Measurements from ENCODE around the gene UBE2Z.

DNA sequence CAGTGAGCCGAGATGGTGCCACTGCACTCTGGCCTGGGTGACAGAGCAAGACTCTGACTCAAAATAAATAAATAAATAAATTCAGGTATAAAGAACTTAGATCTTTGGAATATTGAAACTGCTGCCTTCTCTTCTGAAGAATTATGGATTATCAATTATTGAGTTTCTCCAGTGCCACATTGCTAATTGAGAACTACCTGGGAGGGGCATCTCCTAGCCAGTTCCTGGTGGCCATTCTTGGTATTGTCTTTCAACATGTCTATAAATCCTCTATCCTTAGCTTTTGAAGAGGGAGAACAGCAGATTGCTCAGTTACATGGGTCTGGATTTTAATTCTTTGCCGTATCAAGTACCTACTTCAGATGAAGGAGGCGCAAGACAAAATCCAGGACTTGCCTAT, 48.2 kb upstream of the UBE2Z start:
- TF ChIP-seq, protein P1, sequence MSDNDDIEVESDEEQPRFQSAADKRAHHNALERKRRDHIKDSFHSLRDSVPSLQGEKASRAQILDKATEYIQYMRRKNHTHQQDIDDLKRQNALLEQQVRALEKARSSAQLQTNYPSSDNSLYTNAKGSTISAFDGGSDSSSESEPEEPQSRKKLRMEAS (IDR thresholded peaks at IDR 0.05), result no peak
- TF ChIP-seq EGR1 (IDR thresholded peaks at IDR 0.05), result no peak
- no peak for TF ChIP-seq YY1 (IDR thresholded peaks at IDR 0.05; ENCODE audit: low read depth)
- no peak for TF ChIP-seq TAF1 (IDR thresholded peaks at IDR 0.05; ENCODE audit: low read depth)
- no peak for TF ChIP-seq RAD21 (IDR thresholded peaks at IDR 0.05; ENCODE audit: low read depth)
- TF ChIP-seq, protein P2, sequence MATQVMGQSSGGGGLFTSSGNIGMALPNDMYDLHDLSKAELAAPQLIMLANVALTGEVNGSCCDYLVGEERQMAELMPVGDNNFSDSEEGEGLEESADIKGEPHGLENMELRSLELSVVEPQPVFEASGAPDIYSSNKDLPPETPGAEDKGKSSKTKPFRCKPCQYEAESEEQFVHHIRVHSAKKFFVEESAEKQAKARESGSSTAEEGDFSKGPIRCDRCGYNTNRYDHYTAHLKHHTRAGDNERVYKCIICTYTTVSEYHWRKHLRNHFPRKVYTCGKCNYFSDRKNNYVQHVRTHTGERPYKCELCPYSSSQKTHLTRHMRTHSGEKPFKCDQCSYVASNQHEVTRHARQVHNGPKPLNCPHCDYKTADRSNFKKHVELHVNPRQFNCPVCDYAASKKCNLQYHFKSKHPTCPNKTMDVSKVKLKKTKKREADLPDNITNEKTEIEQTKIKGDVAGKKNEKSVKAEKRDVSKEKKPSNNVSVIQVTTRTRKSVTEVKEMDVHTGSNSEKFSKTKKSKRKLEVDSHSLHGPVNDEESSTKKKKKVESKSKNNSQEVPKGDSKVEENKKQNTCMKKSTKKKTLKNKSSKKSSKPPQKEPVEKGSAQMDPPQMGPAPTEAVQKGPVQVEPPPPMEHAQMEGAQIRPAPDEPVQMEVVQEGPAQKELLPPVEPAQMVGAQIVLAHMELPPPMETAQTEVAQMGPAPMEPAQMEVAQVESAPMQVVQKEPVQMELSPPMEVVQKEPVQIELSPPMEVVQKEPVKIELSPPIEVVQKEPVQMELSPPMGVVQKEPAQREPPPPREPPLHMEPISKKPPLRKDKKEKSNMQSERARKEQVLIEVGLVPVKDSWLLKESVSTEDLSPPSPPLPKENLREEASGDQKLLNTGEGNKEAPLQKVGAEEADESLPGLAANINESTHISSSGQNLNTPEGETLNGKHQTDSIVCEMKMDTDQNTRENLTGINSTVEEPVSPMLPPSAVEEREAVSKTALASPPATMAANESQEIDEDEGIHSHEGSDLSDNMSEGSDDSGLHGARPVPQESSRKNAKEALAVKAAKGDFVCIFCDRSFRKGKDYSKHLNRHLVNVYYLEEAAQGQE (IDR thresholded peaks at IDR 0.05; ENCODE audit: low read depth), result no peak
- no peak for TF ChIP-seq TCF12 (IDR thresholded peaks at IDR 0.05; ENCODE audit: low read depth)
- no peak for TF ChIP-seq CREB1 (IDR thresholded peaks at IDR 0.05; ENCODE audit: low read depth)
- no peak for TF ChIP-seq NFIC (IDR thresholded peaks at IDR 0.05)
- TF ChIP-seq, protein P3, sequence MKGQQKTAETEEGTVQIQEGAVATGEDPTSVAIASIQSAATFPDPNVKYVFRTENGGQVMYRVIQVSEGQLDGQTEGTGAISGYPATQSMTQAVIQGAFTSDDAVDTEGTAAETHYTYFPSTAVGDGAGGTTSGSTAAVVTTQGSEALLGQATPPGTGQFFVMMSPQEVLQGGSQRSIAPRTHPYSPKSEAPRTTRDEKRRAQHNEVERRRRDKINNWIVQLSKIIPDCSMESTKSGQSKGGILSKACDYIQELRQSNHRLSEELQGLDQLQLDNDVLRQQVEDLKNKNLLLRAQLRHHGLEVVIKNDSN (IDR thresholded peaks at IDR 0.05), result no peak
- no peak for TF ChIP-seq ZBTB7A (IDR thresholded peaks at IDR 0.05; ENCODE audit: low read depth)
- TF ChIP-seq EP300 (IDR thresholded peaks at IDR 0.05; ENCODE audit: borderline replicate concordance), result no peak
- TF ChIP-seq FOXM1 (IDR thresholded peaks at IDR 0.05; ENCODE audit: borderline replicate concordance, low read depth), result no peak
- TF ChIP-seq CEBPB (IDR thresholded peaks at IDR 0.05), result no peak

All from Ishikawa (cell line).